NCI-H526 treated with DMSO at 0.1 percent for 48 hours (cell line): Measurements from ENCODE around the gene YIPF1.

Experiments
- DNase-seq: peaks from one replicate; lab custom pipeline; 2025; lab: John Stamatoyannopoulos, UW

YIPF1 gene

DNA sequence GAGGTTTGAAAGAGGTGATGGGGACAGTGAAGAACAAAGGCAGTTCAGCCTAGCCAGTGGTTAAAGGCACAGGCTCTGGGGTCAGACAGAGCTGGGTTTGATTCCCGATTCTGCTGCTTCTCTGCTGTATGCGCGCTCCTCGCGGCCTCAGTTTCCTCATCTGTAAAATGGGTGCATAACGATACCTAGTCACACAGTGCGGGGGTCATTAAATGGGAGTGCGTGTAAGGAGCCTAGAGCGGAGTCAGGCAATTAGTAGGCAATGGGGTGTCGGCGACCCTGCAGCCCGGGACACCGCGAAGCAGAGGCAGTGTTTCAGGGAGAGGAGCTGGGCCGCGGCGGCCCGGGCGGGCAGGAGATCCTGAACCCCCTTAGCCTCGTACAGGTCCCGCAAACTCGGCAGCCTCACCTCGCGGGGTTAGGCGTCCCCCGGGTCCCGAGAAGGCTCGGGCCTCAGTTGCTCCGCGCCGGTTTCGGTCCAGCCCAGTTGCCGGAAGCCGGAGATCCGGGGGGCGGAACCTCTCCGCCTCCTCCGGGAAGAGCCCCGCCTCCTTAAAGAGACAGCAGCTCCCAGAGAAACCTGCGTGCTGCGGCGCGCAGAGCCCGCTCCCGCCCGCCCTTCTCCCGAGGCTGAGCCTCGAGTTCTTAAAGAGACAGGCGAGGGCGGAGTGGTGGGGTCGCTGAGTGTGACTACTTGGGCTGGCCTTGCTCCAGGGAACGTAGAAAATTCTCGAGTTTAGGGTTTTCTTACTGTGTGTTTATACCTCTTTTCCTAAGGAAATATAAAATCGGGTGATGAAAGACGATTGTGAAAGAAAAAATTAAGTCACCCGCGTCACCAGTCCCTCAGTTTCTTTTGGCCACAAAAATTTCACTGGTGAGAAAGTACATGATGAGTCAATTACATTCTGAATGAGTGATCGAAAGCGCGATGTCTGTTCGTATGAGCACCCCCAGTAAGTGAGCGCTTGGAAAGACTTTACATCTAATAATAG is at the start of gene YIPF1:
TSS of gene YIPF1 (minus strand) at position 494 of the 995 bp plus-strand sequence. CDS start 860 bp downstream, outside the sequence.
- DNase-seq, result peak; percentile 84

DNA sequence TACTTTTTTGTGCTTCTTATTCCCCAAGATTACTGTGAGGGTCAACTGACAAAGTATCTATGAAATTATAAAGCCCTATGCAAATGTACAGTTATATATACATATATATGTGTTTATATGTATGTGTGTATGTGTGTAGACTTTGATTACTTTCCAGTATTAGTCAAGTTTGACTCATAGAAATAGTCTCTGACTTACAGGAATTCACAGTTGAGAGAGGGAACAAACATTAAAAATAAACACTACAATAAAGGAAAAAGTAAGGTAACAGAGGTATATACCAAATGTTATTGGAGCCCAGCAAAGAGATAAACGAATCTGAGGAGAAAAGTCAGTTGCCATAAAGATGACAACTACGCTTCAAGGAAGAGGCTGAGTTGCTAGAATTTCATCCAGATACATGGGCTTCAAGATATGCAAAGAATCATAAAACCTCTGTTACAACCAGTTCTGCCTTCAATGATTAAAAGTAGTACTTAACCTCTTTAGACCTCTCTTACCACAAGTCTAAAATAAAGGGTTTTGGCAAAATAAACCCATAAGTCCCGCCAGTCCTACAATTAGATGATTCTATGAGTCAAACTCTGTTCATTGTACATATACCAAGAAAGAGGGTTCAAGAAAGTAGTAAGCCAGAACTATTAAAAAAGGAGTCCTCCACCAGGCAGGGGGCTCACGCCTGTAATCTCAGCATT is 48.7 kb upstream of the YIPF1 start:
- no peak for DNase-seq

DNA sequence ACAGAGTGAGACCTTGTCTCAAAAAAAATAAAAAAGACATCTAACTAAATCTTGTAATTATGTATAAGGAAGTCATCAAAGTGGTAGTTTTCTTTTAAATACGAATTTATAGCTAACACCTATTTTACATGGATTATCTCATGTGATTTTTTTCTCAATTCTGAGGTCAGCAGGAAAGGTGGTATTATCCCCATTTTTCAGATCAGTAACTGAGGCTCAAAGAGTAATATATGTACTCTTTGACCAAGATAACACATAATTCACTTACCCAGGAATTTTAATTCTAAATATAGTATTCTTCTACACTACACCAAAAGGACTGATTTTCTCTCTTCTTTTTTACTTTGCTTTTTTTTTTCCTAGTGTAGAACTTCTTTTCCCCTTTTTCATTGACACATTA is 46.8 kb upstream of the YIPF1 start:
- DNase-seq, result no peak

DNA sequence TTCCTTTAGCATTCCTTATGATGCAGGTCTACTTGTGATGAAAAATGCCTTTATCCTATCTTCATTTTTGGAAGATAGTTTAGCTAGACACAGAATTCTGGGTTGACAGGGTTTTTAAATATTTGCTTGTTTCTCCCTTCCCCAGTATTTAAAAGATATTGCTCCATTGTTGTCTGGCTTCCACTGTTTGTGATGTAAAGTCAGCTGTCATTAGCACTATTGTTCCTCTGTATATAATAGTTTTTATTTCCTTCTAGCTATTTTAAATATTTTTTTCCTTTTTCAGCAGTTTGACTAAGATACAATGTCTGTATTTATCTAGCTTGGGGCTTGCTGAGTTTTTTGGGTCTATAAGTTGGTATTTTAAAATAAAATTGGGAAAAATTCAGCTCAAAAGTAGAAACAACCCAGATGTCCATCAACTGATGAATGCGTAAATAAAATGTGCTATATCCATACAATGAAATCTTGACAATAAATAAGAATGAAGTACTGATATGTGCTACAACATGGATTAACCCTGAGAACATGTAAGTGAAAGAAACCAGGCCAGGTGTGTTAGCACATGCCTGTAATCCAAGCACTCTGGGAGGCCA is 44.7 kb upstream of the YIPF1 start:
- no peak for DNase-seq

DNA sequence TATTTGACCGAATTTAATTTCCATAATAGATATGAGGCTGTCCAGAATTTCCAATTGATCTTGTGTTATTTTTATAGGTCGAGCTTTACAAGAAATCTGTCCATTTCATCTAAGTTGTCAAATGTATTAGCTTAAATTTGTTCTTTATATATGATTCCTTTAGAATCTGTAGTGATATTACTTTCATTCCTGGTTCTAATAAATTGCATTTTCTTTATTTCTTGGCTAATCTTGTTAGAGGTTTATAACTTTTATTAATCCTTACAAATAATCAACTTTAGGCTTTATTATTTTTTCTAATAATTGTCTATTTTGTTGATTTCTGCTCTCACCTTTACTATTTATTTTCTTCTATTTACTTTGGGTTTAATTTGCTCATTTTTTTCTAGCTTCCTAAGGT is 41.9 kb upstream of the YIPF1 start:
- DNase-seq, result no peak

DNA sequence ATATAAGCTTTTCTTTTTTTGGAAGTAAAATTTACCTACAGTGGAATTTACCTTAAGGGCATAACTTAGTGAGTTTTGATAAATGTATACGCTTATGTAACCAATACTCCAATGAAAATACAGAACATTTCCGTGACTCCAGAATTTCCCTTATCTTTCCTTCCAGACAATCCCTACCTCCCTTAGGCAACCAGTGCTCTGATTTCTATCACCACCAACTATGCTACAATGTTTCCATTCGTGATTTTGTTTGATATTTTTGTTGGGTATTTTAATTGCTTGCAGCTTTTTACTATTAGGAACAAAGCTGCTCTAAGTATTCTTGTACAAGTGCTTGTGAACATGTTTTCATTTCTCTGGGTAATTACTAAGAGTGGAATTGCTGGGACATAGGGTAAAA is 41.3 kb upstream of the YIPF1 start:
- no peak for DNase-seq

DNA sequence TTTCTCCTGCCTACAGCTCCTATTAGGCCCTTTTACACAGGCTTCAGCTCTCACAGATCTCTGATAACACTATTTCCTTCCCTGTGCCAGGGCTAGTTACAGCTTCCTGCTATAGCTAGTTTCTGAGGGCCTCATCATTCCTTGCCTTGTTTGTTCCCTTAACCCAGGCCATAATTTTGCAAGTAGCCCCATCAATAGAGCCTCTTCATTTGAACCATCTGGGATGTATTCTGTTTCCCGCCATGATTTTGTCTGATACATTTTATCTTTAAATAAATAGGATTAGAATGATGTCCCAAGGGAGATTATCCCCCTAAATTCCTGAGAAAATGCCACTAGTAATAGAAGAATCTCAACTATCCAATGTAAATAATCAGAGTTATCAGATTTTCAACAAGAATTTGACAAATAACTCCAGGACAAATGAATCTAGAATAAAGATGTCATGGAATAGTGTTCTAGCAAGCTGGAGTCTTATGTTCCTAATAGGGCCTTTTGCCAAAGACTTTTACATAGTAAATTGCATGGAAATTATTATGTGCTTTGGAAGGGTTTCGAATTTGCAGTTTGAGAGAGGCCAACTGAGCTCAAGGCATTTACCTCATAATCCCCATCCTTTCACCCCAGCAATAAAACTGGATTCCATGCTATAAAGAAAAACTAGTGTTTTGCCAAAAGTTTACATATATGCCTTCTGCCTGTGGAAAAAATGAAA is 39.8 kb upstream of the YIPF1 start:
- DNase-seq, result no peak

DNA sequence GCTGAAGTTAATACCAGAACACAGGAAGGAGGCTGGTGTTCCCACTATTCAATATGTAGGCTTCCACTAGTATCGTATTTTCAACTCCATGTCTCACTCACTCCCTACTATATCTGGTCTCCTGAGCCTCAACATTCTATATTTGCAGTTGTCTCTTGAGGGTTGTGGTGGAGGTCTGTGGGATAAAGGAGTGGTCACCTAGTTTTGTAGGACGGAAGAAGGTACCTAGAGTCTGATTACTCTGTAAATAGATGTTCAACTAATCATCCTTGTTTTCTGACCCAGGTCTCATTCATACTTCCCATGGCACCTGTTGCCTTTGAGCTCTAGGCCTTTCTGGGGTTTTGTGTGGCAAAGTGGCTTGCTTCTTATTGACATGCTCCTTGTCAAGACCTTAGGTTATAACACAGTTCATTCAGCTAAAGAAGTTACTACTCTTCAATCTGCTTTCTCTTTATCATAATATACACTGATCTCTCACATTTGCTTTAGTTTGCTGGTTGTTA is 37.8 kb upstream of the YIPF1 start:
- DNase-seq, result no peak

DNA sequence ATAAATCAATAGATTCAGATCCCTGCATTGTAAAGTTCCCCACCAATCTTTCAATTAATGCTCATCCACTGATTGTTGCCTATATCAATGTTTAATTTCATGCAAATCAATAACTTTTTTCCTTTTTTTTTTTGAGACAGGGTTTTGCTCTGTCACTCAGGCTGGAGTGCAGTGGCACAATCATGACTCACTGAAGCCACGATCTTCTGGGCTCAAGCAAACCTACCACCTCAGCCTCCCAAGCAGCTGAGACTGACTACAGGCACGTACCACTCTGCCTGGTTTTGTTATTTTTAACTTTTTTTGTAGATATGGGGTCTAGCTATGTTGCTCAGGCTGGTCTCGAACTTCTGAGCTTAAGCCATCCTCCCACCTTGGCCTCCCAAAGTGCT is 30.1 kb upstream of the YIPF1 start:
- no peak for DNase-seq

DNA sequence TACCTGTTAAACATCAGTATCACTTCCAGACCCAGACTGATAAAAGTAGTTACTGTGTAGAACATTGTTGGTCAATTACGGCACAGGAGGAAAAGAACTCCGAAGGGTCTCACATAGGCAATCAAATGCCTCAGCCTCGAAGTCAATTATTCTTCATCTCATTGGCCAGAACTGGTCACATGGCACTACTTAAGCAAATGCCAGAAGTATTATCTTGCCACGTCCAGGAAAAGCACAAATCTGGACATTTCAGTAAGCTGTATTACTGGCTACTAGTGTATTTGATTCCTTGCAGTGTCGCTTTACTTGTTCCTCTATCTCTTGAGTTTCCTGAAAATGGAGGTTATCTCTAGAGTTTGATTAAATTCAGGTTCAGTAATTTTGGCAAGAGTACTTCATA is 28.7 kb upstream of the YIPF1 start:
- DNase-seq, result no peak

DNA sequence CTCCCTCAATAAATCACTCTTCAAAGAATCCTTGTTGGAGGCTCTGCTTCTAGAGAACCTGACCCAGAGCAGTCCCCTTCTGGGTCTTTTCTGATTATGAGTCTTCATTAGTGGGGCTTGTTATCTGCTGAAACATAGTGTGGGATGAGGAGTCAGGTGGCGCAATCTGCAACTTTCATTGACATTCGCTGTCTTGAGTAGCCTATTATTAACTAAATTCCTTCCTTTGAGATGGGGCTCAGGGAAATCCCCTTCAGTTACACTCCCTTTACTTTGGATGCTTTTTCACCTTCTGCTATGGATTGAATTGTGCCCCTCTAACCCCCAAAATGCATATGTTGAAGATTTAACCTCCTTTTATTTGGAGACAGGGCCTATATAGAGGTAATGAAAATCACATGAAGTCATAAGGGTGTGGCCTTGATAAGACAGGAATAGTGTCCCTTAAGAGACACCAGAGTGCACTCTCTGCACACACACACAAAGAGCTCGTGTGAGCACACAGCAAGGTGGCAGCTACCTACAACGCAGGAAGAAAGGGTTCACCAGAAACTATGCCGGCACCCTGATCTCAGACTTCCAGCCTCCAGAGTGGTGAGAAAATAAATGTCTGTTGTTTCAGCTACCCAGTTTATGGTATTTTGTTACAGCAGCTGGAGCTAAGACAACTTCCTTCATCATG is 23.9 kb upstream of the YIPF1 start:
- no peak for DNase-seq

DNA sequence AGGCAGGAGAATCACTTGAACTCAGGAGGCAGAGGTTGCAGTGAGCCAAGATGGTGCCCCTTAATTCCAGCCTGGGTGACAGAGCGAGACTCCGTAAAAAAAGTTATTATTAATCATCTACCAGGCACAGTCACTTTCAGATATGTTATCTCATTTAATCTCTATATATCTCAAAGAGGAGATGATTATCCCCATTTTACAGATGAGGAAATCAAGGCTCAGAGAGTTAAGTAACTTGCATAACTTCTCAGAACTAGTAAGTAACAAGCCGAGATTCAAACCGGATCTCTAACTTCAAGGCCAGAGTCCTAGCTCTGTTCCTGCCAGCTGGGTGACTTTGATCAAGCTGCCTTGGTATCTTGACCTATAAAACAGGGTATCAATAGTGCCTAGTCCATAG is 21.8 kb upstream of the YIPF1 start:
- DNase-seq, result no peak

DNA sequence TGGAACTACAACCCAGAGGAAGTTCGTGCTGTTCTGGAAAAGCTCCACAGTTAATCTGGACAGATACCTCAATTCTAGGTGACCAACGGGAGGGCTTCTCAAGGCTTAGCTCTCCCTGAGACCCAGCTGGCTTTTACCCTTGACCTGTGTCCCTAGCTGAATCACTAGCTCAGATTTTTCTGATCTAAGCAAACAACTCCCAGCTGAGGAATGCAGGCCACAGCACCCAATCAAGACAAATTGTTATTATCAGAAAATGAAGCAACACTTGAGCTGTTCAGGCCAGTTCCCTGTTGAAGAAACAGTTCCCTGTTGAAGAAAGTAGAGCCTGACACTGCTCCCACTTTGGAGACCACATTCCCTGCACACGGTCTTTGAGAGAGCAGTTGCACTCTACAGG is 20.3 kb upstream of the YIPF1 start:
- DNase-seq, result no peak

DNA sequence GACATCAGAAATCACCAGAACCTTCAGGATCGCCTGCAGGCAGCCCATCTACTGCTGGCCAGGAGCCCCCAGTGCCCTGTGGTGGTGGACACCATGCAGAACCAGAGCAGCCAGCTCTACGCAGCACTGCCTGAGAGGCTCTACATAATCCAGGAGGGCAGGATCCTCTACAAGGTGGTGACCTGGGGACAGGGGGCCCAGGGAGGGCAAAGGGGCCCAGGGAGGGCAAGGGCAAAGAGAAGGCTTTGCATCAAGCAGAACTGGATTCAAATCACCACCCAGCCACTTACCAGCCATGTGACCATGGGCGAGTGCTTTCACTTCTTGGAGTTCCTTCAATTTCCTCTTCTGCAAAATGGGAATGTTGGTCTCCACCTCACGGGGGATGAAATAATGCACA is 16.5 kb upstream of the YIPF1 start:
- DNase-seq, result no peak

DNA sequence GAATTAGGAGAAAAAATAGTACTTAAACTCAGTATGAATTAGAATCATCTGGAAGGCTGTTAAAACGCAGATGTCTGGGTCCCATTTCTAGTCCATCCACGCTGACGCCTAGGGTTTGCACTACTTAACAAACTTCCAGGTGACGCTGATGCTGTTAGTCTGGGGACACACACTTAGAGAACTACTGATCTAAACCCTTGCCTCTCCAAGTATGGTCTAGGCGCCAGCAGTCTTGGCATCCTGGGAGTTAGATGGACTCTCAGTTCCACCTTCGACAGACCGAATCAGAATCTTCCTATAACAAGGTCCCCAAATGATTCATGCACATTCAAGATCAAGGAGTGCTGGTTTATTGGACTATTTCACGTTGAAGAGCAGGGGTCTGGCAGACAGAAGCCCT is 15.9 kb upstream of the YIPF1 start:
- no peak for DNase-seq

DNA sequence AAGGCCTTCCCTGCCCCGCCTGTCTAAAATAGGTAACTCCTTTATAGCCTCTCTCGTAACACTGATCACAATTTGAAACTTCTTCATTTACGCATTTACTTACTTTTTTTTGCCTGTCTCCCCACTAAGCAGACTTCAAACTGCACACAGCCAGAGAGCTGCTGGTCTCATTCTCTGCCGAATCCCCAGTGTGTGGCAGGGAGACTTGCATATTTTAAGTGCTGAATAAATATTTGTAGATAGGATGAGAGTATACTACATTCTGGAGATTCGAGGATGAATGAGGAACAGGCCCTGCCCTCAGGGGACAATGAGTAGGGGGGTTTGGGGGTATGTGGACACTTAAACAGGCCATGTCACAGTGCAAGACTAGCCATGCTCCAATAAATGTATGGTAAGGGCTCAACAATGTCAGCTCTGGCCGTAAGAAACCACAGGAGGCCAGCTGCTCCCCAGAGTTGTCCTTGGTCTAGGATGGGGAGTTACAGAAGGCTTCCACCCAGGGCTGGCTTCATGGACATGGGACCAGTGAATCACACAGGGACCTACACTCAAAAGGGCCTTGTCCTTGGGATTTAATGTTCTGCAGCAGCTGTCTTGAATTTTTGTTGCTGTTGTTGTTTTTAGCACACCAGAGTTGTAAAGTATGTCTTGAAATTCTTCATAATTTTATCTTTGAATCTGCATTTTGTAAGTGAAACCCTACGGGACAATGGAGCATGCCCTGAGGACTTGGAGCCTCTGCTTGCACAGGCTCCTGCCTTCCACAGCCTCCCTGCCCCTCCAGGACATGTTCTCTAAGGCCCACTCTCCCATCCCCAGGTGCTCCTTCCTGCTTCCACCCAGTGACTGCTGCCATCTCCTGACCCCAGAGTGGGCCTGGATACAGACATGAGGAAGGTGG is 12.9 kb upstream of the YIPF1 start:
- DNase-seq, result no peak

DNA sequence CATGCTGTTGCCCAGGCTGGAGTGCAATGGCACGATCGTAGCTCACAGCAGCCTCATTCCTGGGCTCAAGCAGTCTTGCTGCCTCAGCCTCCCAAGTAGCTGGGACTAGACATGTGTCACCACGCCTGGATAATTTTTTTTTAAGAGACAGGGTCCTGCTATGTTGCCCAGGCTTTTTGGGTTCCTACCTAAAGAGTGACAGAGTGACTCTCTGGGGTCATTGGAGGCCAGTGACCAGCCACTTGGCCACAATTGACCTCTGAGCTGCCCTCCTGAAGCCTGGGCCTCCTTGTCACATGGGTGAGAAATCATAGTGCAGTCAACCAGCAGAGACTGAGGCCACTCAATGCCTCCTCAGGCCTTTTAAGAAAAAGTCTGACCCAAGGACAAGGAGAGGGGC is 10.1 kb upstream of the YIPF1 start:
- DNase-seq, result no peak

DNA sequence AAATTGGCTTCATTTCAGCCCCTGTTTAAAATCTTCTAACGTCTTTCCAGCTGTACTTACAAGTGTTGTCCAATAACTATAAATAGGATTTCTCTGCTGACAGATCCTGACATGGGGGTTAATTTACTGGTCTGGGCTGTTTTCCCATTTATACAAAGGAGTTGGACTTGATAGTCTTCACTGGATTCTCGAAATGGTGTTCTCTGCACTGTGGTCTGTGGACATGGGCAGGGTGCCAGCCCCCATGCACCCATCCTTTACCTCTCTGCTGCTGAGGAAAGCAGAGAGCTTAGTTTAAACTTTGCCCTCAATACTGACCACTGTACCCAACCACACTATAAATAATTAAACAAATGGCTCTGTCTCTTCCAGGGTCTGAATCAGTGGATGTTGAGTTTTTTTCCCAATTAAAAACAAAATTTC is 9.6 kb upstream of the YIPF1 start:
- DNase-seq, result no peak

DNA sequence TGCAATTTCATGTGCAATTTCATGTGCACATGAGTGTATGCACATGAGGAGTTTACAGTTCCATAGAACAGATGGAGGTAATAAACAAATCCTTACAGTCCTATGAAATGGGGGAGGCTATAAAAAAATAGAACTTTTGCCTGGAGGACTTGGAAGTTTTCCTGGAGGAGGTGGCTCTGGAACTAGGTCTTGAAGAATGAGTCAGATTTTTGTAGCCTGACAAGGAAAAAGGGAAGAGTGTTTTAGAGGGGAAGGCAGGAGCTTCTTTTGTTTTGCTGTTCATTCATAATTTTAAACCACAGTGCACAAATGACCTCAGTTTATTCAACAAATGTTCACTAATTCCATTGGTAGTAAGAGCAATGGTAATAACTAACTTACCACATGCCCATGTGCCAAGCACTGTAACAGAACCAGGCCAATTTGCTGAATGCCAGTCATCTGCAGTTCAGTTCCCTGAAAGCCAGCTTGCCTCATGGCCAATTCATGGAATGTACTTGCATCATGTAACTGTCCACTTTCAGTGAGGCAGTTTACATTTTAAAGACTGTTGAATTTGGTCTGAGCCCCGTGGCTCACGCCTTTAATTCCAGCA is 7.1 kb upstream of the YIPF1 start:
- no peak for DNase-seq

DNA sequence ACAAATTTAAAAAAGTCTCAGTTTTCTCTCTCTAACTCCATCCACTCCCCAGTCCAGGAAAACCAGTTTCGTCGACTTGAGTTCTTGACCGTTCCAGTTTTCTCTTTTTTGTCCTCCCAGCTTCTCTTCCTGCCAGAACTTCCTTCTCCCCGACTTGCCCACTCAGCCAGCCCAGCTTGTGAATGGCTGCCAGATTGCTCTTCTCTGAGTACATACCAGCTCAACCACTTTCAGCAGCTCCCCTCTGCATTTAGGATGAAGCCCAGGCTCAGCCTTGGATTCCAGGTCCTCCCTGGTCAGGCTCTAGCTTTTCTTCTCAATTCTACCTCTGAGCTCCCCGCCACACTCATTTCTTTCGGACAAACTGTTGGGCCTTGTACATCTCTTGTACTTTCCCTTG is 5.8 kb upstream of the YIPF1 start:
- no peak for DNase-seq
